NCI-H2171 treated with DMSO at 0.1 percent for 48 hours (cell line): ENCODE data around the gene PARP4.
"Not testable (repeated sequence)": the region's sequence is repeated elsewhere in the genome, so short reads cannot be mapped to it uniquely, and the experiment has no call there.

ENCODE experiments used
- DNase-seq: peaks from one replicate; lab custom pipeline; 2025; lab: John Stamatoyannopoulos, UW

PARP4 gene

DNA sequence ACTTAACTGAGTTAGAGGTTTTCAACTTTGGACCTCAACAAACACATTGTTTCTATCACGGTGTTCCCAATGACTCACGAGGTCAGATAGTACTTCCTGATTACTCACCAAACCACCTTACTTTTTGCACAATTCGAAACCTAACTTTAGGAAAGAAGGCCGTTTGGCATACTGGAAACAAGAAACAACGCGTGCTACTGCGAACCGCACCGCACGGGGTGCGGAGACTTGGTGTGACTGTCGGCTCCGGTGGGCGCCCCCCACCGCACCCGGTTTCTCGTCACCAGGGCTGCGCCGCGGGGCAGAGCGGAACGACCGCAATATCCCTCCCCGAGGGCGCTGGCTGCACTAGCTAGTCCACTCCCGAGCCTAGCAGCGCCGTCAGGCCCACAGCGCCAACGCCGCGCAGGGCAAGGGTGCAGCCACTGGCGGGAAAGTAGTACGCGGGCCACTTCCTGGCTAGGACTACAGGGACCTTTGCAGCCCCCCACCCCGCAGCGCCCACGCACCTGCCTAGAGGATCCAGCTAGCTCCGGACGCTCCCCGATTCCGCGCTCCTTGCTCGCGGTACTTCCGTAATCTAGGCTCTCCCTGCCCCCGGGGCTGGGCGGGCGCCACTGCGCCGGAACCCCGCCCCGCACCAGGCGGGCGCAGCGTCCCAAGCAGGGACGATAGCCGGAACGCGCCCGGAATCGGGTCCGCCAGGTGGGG, at the start of gene PARP4:
Gene PARP4, minus strand, starts transcription at position 582 of the 711 bp plus-strand sequence. CDS start 9,002 bp downstream, outside the sequence.
- peak; percentile 64 for DNase-seq

DNA sequence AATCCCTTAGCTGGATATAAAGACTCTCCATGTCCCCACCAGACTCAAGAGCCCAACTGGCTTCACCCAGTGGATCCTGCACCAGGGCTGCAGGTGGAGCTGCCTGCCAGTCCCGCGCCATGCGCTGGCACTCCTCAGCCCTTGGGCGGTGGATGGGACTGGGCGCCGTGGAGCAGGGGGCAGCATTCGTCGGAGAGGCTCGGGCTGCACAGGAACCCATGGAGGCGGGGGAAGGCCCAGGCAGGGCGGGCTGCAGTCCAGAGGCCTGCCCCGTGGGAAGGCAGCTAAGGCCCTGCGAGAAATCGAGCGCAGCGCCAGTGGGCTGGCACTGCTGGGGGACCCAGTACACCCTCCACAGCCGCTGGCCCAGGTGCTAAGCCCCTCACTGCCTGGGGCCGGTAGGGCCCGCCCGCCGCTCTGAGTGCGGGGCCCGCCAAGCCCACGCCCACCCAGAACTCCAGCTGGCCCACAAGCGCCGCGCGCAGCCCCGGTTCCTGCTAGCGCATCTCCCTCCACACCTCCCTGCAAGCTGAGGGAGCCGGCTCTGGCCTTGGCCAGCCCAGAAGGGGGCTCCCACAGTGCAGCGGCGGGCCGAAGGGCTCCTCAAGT, 48.1 kb upstream of the PARP4 start:
- DNase-seq = not testable (repeated sequence)

DNA sequence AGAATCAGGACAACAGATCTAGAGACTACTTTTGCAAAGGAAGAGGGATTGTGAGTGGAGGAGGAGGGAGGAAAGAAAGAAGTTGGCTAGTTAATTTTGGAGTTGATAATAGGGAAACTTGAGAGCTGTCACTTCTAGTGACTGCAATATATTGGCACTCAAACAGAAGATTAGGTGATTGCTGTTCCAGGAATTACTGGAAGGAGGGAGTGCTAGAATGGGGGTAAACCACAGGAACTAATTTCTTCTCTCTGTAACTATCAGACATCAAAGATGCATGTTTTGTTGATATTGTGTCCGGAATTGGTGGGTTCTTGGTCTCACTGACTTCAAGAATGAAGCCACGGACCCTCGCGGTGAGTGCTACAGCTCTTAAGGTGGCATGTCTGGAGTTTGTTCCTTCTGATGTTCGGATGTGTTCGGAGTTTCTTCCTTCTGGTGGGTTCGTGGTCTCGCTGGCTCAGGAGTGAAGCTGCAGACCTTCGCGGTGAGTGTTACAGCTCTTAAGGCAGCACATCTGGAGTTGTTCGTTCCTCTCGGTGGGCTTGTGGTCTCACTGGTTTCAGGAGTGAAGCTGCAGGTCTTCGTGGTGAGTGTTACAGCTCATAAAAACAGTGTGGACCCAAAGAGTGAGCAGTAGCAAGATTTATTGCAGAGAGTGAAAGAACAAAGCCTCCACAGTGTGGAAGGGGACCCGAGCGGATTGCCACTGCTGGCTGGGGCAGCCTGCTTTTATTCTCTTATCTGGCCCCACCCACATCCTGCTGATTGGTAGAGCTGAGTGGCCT, 47.0 kb upstream of the PARP4 start:
- DNase-seq = not testable (repeated sequence)

DNA sequence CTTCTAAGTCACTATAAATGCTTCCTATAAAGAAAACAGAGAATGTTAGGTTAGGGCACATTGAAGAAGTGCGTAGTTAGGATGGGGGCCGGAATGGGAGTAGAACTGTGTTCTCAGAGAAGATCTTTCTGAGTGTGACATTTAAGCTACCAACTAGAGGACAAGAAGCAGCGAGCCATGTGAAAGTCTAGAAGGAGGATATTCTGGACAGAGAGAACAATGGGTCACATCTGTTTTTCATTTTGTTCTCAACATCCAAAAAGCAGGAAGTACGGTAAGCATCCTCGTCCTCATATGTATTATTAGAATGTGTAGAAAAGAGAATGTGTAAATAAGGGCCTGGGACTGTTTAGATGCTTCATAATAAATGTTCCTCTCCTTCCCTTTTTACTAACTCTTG, 44.5 kb upstream of the PARP4 start:
- DNase-seq = no peak

DNA sequence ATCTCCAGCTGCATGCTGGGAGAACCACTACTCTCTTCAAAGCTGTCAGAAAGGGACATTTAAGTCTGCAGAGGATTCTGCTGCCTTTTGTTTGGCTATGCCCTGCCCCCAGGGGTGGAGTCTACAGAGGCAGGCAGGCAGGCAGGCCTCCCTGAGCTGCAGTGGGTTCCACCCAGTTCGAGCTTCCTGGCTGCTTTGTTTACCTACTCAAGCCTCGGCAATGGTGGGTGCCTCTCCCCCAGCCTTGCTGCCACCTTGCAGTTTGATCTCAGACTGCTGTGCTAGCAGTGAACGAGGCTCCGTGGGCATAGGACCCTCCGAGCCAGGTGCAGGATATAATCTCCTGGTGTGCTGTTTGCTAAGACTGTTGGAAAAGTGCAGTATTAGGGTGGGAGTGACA, 41.3 kb upstream of the PARP4 start:
- not testable (repeated sequence) for DNase-seq

DNA sequence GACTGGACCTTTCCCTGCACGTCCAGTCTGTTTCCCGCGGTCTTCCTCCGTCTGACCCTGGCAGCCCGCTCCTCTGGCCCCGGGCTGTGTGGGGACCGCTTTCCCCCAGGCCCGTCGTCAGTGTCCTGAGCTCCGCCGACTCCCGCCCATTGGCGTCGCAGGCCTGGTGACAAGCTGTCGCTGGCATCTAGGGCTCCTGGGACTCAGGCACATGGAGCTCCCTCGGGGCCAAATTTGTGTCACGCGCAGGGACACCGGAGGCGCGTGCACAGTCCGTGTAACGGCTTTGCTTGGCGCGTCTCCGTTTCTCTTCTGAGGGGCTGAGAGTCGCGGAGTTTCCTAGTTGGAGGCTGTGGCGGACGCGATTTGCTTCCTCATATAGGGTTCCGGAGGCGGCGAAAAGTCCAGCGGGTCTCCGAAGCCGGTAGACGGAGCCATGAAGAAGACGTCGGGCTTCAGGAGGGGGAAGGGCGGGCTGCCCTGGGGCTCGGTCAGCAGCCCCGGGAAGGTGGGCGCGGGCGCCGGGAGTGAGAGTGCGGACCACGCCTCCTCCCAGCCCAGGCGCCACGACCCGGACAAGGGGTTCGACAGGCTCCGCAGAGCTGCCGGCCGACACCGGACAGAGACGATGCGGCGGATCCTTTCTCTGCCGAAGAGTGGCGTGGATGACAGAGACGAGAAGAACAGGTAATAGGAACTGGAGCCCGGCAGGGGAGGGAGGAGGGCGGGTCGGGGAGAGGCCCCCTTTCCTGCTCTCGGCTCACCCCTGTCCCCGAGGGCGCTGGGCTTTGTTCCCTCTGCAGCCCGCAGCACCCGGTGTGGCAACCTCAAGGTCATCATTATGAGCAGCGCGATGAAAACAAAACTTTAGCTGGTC, 29.1 kb upstream of the PARP4 start:
- DNase-seq = peak; percentile 0

DNA sequence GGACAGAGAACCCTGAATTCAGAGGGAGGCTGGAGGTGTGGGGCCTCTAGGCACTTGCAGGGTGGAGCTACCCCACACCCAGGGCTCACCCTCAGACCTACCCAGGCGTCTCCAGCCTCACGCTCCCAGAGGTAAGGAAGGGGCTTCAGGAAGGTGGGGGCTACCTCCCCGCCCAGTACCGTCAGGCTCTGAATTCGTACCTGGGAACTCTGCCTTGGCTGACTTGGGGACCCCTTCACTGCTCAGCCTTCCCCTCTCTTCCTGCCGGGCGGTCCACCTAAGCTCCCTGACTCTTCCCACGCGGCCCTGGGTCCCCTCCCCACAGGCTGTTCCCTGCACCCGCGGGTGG, 28.5 kb upstream of the PARP4 start:
- DNase-seq = no peak

DNA sequence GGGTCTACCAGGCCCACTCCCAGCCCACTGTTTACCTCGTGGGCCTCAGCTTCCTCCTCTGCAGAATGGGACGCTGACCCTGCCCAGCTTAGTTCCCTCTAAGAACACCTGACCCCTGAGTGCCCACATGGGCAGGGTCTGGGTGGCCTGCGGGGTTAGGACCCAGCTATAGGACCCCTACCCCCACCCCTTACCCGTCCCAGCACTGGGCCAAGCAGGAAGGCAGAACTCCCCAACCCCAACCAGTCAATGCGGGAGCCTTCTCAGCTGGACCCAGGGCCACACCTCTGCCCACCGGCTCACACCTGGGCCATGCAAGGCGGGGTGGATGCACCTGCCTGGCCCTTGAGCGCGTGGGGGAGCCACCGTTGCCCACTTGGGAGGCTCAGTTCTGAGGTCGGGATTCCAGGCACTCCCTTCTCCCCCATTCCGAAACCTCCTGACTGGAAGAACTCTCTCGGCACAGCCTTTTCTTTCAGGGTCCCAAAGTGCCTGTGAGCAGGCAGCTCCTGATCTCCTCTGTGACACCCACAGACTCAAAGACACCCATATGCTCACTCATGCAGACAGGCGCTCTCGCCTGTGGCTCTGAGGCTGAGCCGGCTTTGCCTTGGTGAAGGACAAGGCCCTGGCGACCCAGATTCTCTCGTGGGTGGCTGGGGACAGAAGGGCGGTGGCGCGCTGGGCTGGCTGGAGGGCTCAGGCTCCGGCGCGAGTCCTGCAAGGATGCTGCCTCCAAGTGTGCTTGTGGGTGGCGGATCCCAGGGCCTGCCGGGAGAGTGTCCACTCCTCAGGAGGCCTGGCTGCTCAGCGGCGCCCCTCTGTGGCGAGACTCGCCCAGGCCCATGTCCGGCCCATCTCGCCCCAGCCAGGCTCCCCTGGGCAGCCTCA, 27.9 kb upstream of the PARP4 start:
- no peak for DNase-seq

DNA sequence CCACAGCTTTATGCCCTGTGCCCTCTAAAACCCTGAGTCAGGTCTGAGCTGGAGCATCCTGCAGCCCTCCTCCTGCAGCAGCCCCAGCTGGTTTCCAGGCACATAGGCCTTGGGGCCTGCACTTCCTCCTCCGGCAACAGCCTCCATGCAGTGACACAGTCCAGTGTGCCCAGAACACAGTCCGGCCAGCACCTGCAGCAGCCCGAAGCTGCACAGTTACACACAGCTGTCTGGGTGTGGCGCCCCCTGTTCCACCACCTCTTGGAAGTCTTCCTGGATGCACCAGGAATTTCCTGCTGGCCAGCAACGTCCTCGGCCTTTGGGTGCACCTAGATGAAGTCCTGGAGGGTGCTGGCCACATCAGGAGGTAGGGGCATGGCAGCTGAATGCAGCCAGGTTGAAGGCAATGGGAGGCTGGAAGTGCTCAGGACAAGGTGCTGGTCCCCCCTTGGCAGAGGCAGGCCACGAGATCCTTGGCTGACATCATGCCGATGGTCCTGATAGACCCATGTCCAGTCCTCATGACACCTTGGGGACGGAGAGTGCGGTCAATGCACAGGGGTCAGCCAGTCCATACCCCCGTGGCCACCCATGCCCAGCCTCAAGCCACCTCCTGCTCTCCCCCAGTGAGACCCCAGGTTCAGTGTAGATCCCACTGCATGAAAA, 27.1 kb upstream of the PARP4 start:
- DNase-seq = no peak

- no peak for DNase-seq
Observed at GRCh38 chr13:24529478-24529877, 16.9 kb upstream of the PARP4 start.

- DNase-seq = no peak
Observed at GRCh38 chr13:24528816-24529398, 16.3 kb upstream of the PARP4 start.

- DNase-seq = no peak
Observed at GRCh38 chr13:24527266-24527775, 14.7 kb upstream of the PARP4 start.

DNA sequence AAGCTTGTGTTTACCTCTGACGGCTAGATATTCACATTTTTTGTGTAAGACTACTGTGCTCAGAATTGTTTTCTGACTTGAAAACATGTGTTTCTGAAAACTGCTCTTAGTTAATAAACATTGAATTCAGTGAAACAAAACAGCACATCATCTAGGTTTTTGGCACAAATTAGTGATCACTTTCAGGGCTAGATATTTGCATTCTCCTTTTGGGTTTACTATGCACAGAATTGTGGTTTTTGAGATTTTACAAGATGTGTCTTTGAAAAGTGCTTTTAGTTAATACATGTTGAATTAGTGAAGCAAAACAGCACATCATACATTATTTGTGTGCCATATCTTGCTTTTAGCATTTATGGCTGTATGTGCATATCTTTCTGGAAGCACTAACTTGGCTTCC, 8.2 kb upstream of the PARP4 start:
- DNase-seq = no peak

DNA sequence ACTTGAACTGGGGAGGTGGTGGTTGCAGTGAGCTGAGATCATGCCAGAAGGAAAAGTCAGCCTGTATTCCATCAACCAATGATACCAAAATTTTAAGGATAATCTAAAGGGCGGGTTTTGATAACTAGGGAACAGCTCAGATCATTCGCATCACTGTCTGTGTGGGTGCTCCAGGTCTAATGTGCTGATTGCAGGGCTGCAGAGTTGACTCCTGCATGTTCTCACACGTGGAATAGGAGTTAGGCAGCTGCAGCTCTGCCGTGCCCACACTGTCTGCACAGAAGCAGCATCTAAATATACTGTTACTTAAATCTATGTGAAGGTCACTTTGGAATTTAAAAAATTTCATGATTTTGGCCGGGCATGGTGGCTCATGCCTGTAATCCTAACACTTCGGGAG, 4.3 kb upstream of the PARP4 start:
- DNase-seq = no peak

- no peak for DNase-seq
Observed at GRCh38 chr13:24512908-24513213, 283 bp upstream of the PARP4 start.

DNA sequence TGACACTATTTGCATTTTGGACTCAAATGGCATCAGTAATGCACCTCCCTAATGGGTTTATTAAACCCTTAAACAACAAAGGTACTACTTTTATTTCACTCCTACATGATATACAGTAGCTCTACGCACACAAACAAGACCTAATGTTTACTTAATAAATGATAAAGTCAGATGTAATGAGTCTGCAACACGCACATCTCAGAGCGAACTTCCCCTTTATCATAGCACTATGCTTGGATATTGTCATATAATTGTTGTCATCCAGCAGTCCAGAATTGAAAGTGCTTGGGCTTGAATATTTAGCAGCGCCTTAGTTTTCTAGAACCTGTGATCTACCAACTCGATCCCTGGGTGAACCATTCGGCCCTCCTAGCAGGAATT, 772 bp downstream of the PARP4 start:
- no peak for DNase-seq

DNA sequence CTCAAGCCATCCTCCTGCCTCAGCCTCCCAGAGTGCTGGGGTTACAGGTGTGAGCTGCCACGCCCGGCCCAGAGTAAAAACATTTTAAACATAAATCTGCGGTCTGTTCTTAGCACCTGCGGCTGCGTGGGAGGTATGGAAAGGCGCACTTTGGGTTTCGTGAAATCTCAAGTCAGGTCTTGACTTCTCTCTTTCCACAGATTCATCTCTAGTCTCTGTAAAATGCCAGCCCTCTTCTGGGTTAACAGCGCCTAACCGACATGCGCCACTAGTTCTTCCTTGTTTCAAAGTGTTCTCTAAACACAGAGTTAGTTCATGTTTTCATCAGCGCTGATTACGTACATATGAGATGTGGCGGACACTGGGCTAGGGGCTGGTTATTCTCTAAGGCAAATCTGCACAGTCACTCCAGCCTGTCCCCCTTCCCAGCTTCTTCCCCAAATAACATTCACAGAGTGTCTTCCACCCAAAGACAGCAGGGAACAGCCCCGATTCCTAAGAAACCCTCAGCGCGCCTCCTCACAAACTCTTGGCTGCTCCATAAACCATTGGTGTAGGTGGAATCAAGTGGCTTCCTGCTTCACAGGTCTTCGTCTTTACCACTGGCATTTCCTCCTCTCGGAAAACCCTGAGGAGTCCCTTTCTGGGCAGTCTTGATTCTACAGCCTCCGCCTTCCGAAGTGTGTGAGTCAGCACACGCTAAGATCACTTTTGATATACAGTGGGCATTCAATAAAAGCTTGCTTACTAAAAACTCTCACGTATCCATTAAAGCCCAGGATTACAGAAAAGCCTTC, 1.4 kb downstream of the PARP4 start:
- DNase-seq = no peak

DNA sequence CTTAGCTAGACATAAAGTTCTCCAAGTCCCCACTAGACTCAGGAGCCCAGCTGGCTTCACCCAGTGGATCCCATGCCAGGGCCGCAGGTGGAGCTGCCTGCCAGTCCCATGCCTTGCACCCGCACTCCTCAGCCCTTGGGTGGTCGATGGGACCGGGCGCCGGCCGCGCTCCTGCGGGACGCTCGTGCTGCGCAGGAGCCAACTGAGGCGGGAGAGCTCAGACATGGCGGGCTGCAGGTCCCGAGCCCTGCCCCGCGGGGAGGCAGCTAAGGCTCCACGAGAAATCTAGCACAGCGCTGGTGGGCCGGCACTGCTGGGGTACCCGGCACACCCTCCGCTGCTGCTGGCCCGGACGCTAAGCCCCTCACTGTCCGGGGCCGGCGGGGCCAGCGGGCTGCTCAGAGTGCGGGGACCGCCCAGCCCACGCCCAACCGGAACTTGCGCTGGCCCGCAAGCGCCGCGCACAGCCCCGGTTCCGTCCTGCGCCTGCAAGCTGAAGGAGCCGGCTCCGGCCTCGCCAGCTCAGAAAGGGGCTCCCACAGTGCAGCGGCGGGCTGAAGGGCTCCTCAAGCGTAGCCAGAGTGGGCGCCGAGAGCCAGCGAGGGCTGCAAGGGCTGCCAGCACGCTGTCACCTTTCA, 5.8 kb downstream of the PARP4 start:
- no peak for DNase-seq

DNA sequence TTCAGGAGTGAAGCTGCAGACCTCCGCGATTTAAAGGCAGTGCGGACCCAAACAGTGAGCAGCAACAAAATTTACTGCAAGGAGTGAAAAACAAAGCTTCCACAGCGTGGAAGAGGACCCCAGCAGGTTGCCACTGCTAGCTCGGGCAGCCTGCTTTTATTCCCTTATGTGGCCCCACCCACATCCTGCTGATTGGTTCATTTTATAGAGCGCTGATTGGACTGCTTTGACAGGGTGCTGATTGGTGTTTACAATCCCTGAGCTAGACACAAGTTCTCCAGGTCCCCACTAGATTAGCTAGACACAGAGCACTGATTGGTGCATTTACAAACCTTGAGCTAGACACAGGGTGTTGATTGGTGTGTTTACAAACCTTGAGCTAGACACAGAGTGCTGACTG, 6.3 kb downstream of the PARP4 start:
- DNase-seq = not testable (repeated sequence)
